Activated effector memory CD4-positive, alpha-beta T cell treated with anti-CD3 and anti-CD28 coated beads, Interleukin-2, amount 50 U/mL, for 16 hours (primary cell): Measurements from ENCODE around the gene SUPV3L1.
"Not testable (repeated sequence)": the region's sequence is repeated elsewhere in the genome, so short reads cannot be mapped to it uniquely, and the experiment has no call there.

Source experiments
- DNase-seq: peaks from one replicate; pipeline ENCODE4 v3.0.0-alpha.2; 2020

The SUPV3L1 gene

DNA sequence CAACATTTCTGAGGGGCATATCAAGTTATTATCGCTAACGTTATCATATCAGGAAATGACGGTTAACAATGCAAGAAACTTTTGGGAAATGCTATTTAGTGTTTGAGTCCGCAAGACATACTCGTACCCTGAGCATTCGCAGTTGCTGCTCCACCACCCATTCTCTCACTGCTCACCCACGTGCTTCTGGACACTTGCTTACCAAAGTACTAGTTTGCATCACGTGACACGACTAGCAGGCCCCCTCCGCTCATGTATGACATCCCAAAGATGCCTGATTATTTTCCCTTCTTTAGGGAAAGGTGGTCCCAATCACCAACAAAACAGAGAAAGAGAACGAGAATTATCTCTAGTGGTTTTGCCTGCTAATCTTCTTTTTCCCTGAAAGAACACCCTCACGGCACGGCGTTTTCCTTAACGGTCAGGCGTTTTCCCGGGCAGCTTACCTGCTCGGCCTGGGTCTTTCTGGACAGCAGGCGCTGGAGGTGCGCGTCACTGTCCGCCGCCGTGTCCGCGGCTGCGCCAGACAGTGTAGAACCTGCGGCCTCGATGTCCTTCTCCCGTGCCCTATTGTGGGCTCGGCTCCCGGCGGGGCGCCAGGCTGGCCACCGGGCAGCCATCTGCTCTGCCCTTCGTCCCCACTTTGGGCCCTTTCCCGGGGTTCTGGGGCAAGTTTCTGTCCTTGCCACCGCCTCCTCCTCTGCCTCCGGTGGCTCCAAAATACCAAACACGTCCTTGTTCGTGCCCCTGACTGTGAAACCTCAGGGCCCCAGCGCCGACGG is at the start of gene SUPV3L1:
Gene SUPV3L1 (plus strand): TSS at position 492 of the 782 bp plus-strand sequence. CDS start 58 bp downstream, at position 550.
- peak; percentile 94 for DNase-seq

DNA sequence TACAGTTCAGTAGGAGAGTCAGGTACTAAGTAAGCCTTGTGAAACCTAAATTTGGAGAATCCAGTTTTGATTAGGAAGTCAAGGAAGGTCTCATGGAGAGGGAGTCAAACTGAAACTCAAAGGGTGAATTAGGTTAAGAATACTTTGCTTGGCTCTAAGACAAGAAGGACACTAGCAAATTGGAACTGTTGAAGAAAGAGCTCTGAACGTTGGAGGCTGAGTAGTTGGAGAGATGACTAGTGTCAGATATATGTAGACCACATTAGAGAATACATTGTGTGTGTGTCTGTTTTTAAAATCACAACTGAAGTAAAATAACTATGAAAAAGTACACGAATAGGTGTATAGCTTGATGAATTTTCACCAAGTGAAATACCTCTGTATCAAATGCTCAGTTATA is 49.8 kb upstream of the SUPV3L1 start:
- no peak for DNase-seq

DNA sequence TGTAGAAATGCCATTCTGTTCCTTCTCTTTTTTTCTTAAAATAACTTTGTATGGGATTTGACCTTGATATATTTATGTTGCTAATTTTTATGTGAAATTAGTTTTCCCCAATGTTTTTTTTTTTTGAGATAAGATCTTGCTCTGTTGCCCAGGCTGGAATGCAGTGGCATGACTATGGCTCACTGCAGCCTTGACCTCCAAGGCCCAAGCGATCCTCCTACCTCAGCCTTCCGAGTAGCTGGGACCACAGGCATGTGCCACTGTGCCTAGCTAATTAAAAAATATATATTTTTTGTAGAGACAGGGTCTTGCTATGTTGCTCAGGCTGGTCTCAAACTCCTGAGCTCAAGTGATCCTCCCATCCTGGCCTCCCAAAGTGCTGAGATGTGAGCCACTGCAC is 40.1 kb upstream of the SUPV3L1 start:
- DNase-seq, result no peak

DNA sequence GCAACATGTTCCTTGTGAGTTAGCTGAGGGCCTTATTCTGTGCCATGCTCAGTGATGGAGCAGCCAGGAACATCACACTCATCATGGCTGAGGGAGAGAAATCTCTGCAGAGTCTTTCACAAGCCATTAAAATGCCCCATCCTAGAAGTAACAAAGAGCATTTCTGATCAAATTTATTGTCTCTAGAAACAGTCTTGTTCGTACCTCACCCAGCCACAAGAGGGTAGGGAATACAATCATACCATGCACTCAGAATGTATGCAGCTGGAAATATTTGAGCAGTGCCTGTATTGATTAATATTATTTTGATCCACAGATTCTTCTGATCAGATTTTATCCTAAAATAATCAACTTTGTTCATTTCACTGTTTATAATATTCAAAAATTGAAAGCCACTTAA is 38.7 kb upstream of the SUPV3L1 start:
- no peak for DNase-seq

DNA sequence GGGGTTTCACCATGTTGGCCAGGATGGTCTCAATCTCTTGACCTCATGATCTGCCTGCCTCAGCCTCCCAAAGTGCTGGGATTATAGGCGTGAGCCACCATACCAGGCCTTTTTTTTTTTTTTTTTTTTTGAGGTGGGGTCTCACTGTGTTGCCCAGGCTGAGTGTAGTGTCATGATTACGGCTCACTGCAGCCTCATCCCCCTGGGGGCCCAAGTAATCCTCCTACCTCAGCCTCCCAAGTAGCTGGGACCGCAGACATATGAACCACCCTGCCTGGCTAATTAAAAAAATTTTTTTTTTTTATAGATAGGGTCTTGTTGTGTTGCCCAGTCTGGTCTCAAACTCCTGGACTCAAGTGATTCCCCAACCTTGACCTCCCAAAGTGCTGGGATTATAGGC is 38.0 kb upstream of the SUPV3L1 start:
- not testable (repeated sequence) for DNase-seq

DNA sequence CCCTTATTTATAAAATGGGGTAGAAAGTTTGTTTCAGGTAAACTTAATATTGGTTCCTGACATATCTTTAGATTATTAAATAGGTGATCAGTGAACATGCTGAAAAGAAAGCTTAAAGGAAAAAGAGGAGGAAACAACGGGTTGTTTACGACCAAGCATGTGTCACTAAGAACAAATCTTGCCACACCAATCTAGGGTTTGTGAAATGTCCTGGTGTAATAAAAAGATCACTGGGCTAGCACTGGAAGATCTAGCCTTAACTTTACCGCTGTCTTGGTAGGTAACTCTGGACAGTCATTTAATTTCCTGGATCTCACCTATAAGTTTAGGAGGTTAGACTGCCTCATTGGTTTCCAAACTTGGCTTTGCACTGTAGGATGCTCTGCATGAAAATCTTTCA is 37.1 kb upstream of the SUPV3L1 start:
- DNase-seq, result no peak

DNA sequence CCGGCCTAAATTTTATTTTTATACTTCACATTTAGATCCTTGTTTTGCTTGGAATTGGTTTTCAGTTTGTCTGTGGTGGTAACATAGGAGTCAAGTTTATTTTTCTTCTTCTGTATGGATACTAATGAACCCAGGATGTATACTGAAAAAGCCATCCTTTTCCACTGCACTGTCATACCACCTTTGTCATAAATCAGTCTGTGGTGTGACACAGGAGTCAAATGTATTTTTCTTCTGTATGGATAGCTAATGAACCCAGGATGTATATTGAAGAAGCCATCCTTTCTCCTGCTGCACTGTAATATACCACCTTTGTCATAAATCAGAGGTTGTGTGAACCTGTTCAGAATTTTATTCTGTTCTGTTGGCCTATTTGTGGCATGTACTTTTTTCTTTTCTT is 34.7 kb upstream of the SUPV3L1 start:
- no peak for DNase-seq

DNA sequence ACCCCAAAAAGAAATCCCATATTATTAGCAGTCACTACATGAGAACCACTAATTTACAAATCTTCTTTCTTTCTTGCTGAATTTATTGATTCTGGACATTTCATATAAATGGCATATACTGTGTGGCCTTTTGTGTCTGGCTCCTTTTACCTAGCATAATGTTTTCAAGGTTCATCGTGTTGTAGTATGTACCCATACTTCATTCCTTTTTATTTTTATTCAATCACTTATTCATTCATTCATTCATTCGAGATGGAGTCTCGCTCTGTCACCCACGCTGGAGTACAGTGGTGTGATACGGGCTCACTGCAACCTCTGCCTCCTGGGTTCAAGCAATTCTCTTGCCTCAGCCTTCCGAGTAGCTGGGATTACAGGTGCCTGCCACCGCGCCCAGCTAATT is 34.2 kb upstream of the SUPV3L1 start:
- DNase-seq, result no peak

DNA sequence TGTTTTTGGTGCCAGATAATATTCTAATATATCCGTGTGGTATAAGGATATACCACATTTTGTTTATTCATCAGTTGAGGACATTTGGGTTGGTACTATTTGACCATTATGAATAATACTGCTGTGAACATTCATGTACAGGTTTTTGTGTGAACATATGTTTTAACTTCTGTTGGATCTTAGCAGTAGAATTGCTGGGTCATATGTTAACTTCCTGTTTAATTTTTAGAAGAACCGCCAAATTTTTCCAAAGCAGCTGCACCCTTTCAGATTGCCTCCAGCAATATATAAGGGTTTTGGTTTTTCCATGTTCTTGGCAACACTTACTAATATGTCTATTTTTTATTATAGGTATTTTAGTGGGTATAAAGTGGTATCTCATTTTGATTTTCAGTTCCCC is 33.3 kb upstream of the SUPV3L1 start:
- no peak for DNase-seq

DNA sequence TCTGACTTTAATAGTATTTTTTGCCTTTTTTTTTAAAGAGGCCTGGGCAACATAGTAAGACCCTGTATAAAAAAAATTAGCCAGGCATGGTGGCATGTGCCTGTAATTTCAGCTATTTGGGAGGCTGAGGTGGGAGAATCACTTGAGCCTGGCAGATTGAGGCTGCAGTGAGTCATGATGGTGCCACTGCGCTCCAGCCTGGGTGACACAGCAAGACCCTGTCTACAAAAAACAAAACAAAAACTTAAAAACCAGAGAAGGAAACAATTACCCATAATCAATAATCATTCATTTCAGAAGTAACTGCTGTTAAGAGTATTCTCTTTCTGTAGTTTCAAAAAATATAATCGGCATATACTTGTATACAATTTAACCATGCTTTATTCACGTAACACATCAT is 28.1 kb upstream of the SUPV3L1 start:
- DNase-seq, result no peak

DNA sequence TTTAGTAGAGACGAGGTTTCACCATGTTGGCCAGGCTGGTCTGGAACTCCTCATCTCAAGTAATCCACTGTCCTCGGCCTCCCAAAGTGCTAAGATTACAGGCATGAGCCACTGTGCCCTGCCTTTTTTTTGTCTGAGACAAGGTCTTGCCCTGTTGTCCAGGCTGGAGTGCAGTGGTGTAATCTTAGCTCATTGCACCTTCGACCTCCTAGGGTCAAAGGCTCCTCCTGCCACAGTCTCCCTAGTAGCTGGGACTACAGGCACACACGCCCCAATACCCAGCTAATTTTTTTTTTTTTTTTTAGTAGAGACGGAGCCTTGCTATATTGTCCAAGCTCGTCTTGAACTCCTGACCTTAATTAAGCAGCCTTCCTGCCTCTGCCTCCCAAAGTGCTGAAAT is 26.8 kb upstream of the SUPV3L1 start:
- DNase-seq, result no peak

DNA sequence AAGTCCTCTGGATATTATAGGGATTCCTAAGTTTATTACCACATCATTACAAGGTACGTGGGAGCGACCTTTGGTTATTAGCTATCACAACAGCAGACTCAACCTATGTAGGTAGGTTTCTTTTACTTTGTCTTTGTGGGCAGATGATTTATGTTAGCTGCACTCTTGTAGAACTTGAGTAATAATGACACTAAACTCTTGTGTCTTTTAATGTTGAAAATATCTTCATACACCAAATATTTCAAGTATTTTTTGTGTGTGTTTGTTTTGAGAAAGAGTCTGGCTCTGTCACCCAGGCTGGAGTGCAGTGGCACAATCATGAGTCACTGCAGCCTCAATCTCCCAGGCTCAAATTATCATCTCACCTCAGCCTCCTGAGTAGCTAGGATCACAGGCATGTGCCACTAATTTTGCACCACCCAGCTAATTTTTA is 19.2 kb upstream of the SUPV3L1 start:
- no peak for DNase-seq

DNA sequence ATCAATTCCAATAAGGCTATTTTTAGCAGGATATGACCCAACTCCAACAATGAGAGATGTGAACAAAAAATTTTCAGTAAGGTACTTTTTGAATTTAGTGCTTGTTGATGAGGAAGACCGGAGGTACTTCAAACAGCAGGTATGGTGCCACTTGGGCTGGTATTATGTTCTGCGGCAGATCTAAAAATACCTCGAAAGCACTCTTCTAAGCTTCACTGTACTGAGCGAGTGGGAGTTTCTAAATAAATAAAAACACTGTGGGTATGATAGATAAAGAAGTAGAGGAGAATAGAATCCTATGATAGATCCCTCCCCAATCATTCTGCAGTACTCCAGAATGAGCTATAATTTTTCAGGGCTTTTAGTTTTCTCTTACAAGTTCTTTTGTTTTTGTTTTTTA is 11.5 kb upstream of the SUPV3L1 start:
- DNase-seq, result no peak

DNA sequence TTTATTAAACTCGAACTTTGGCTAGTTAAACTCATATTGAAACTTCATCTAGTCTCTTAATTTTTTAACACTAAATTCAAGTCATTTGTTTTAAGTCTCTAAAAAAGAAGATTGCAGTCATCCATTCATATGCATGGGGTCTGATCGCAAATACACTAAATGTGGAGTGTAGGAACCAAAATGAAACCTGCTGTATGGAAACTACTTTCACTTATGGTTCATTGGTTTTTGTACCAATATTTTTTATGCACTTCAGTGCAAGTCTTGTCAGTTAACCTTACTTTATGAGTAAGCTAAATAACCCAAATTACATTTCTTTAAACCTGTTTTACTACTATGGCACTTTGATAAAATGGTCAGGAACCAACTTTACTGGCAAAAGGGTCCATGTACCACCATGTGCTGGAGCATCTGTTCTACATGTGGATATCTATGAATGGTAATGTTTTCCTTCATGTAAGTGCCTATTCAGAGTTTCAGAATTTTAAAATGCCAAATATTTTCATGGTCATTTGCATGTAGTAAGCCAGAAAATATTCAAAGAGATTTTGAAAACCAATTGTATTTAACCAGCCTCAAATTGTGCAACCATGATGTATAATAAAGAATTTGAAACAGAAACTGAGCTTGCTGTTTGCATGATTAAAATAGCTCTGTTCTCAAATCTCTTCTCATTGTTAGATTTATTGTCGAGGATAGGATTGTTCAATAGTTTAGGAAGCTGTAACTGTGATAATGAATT is 7.6 kb upstream of the SUPV3L1 start:
- no peak for DNase-seq

DNA sequence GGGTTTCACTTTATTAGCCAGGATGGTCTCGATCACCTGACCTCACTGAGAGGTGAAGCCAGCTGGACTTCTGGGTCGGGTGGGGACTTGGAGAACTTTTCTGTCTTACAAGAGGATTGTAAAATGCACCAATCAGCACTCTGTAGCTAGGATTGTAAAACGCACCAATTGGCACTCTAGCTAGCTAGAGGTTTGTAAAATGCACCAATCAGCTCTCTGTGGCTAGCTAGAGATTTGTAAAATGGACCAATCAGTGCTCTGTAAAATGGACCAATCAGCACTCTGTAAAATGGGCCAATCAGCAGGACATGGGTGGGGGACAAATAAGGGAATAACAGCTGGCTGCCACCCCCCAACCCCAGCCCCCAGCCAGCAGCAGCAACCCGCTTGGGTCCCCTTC is 4.7 kb upstream of the SUPV3L1 start:
- DNase-seq, result not testable (repeated sequence)

DNA sequence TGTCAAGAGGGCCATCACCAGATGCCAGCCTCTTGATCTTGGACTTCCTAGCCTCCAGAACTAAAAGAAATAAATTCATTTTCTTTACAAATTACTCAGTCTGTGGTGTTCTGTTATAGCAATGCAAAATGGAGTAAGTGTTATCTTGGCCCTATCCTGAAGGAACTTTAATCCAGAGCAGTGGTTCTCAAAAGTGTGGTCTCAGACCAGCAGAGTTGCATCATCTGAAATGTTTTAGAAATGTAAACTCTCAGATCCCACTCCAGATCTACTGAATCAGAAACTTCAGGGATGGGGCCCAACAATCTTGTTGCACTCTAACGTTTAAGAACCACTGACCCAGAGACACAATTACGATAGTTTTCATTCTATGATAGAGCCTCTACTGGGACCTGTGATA is 3.2 kb upstream of the SUPV3L1 start:
- DNase-seq, result no peak

DNA sequence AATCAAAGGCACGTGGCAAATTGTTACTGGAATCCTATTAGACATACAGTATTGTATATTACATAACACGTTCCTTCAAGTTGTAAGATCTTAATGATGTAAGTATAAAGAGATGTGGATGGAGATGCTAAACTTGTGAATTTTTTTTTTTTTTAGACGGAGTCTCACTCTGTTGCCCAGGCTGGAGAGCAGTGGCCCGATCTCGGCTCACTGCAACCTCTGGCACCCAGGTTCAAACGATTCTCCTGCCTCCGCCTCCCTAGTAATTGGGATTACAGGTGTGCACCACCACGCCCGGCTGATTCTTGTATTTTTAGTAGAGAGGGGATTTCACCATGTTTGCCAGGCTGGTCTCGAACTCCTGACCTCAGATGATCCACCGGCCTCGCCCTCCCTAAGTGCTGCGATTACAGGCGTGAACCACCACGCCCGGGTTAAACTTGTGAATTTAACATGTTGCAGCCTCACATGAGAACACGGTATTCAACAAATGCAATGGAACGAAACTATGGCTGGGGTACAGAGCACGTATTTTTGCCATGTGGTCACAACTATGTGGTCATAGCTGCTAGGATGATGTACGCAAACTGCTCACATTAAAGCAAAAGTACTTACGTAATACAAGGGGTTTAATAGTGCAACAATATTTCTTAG is 818 bp upstream of the SUPV3L1 start:
- peak; percentile 67 for DNase-seq

DNA sequence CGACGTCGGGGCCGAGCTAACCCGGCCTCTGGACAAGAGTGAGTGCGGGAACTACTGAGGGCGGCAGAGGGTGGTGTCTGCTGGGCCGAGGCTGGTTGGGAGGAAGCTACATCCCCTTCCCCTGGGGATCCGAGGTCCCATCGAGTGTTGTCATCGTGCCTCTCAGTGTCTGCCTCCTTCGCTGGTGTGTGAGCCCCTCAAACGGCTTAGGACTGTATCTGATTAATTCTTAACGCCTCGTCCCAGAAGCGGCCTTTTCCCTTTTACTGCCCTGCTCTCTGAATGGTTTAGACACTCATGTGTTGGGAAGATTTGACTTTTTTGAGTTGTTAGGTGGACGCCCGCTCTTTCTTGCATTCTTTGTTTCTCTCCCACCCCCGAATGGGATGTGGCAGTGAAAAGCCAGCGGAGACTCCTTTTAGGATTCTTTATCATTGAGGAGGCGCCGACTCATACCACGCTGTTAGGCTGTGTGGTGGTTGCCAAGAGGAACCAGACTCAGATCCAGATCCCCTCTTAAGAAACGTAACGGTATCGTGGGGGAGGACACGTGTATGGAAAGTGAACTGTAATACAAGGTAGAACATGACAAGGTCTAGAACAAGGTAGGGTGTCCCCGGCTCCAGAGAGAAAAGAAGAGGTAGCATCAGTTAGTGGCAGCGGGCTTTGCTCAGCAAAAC is 631 bp downstream of the SUPV3L1 start:
- DNase-seq, result no peak

DNA sequence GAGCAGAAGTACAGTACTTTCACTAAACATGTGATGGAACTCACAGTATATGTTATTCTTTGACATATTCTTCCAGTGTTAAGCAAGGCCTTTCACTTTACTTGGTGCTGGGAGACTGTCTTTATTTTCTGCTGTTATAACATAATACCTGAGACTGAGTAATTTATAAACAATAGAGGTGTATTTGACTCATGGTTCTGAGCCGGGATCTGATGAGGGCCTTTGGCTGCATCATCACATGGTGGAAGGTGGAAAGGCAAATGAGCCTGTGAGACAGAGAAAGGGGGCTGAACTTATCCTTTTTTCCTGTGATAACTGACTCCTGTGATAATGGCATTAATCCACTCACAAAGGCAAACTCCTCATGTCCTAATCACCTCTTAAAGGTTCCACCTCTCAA is 1.4 kb downstream of the SUPV3L1 start:
- no peak for DNase-seq

DNA sequence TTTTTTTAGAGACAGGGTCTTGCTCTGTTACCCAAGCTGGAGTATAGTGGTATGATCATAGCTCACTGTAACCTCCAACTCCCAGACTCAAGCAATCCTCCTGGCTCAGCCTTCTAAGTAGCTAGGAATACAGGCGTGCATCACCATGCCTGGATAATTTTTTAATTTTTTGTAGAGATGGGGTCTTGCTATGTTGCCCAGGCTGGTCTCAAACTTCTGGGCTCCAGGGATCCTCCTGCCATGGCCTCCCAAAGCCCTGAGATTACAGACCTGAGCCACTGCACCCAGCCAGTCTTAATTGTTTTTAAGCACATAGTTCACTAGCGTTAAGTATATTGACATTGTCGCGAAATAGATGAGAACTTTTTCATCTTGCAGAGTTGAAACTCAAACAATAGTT is 2.0 kb downstream of the SUPV3L1 start:
- no peak for DNase-seq

DNA sequence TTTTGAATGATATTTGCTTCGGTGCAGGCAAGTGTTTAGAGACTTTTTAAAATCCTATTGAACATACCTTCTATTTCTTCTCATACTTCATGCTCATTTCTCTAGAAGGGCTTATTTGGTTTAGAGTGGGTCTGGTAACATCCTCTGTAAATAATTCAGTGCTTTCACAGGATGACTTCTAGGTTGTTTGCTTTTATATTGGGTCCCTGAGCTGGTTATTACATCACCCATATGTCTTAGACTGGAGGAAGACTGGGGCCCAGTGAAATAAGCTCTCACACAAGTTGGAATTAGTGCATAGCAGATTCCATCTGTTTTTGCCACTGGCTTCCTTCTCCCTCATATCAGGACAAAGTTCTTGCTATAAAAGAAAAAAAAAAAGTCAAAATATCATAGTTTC is 6.5 kb downstream of the SUPV3L1 start:
- no peak for DNase-seq

DNA sequence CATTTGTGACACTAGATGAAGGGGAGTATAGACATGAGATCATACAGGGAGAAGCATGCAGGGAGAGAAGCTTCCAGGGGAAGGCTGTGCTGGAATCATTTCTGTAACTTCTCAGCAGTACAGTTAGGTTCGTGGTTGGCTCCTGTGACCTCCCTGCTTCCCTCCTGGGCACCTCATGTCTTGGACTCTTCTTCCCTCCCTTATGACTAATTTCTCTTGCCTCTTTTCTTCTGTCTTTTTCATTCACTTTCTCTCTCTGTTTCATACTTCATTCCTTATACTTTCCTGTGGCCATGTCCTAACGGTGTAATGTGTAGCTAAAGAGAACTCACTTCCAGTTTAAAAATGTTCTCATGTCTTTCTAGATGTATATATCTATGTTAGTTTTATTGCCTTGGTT is 21.0 kb downstream of the SUPV3L1 start:
- DNase-seq, result no peak

DNA sequence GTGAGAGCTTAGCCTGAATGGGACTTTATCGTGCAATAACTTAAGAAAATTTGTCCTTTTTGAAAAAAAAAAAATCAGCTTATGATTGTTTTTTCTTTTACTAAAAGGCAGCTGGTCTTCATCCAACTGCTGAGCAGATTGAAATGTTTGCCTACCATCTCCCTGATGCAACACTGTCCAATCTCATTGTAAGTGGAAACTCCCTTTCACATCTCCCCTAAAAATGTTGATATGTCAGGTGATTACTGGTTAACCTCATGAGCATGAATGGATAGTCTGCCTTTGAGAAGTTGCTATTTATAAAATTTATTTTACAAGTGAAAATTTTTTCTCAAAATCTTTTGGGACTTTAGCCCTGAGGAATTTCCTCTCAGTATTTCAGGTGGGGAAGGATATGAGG is 22.3 kb downstream of the SUPV3L1 start:
- DNase-seq, result no peak
